Body of pancreas (tissue), 4 donors: ENCODE measurements around the gene BRWD1.

Experiments
- POLR2A ChIP-seq, 3 donors: fragments of 450-650 bp; IDR thresholded peaks; one replicate each; pipeline ENCODE4 v1.6.1; 2016; ENCODE audit warnings: antibody characterized with exemption in 3 of 3, mild to moderate bottlenecking in 2 of 3
- TF ChIP-seq, protein P1 (sequence below), 7 experiments: fragments of 450-650 bp in 4 of 7; fragments of 200-600 bp in 3 of 7; sonication (generic) in 3 of 7; IDR thresholded peaks; one replicate each; pipeline ENCODE4 v1.5.1; 2016 to 2019; ENCODE audit warnings: antibody characterized with exemption in 7 of 7

DNA sequence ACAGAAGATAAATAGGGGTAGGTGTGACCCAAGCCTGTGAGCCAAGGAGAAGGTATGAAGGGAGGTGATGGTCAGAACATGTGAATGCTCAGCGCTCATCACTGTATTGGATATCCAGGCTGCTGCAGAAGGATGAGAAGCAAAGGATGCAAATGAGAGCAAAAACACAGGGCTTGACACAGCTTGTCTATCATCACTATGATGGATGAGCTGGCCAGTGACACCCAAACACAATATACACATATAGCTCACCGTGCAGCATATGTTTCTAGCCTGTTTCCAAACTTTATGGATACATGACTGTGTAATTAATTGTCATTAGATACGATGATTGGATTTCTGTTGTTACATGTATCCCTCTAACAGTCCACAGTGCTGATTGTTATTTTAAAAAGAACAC, 49.3 kb upstream of the BRWD1 start:
- TF ChIP-seq, protein P1, sequence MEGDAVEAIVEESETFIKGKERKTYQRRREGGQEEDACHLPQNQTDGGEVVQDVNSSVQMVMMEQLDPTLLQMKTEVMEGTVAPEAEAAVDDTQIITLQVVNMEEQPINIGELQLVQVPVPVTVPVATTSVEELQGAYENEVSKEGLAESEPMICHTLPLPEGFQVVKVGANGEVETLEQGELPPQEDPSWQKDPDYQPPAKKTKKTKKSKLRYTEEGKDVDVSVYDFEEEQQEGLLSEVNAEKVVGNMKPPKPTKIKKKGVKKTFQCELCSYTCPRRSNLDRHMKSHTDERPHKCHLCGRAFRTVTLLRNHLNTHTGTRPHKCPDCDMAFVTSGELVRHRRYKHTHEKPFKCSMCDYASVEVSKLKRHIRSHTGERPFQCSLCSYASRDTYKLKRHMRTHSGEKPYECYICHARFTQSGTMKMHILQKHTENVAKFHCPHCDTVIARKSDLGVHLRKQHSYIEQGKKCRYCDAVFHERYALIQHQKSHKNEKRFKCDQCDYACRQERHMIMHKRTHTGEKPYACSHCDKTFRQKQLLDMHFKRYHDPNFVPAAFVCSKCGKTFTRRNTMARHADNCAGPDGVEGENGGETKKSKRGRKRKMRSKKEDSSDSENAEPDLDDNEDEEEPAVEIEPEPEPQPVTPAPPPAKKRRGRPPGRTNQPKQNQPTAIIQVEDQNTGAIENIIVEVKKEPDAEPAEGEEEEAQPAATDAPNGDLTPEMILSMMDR (IDR thresholded peaks at IDR 0.05): no peak
- TF ChIP-seq POLR2A (IDR thresholded peaks at IDR 0.05): no peak
